Measurements from ENCODE around the gene KCNE2. TPM values are rescaled to one million over a fixed set of nuclear protein-coding genes. Genes with fewer than 3 reads are reported as not detected.
A peak's percentile ranks its signal among the peaks of the same experiment; 100 is the strongest.
"Not testable (repeated sequence)": the region's sequence is repeated elsewhere in the genome, so short reads cannot be mapped to it uniquely, and the experiment has no call there.

Gene KCNE2
- total and polyA plus RNA-seq, 2 experiments from 2014 or later = 1.7 to 2.7 TPM

GRCh38 chr21:34365809-34366208, 2.0 kb downstream of the KCNE2 start:
- Histone ChIP-seq H3K4me3 (no peak overlapping the region), H3K27me3 (no peaks in the 10 kb centered on the region), H3K9me3 (ENCODE audit: low read depth) (no peaks in the 10 kb centered on the region), H3K27ac (no peak overlapping the region), H3K4me1 (ENCODE audit: low read depth) (no peaks in the 10 kb centered on the region), H3K36me3 (no peaks in the 10 kb centered on the region)
- no peak for DNase-seq (ENCODE audit: low read depth in 1 of 2, low spot score in 1 of 2)
- TF ChIP-seq CTCF (IDR thresholded peaks at IDR 0.05; ENCODE audit: low read depth, low read length) = no peak

GRCh38 chr21:34367320-34367935, 3.6 kb downstream of the KCNE2 start:
- H3K36me3 ChIP-seq = no peaks in the 10 kb centered on the region

GRCh38 chr21:34369741-34370140, 5.9 kb downstream of the KCNE2 start:
- H3K27ac ChIP-seq = no peak overlapping the region
- no peaks in the 10 kb centered on the region for H3K36me3 ChIP-seq
- no peaks in the 10 kb centered on the region for H3K9me3 ChIP-seq (ENCODE audit: low read depth)
- TF ChIP-seq CTCF (IDR thresholded peaks at IDR 0.05; ENCODE audit: low read depth, low read length) = no peak
- no peaks in the 10 kb centered on the region for H3K4me1 ChIP-seq (ENCODE audit: low read depth)
- no peak overlapping the region for H3K4me3 ChIP-seq
- H3K27me3 ChIP-seq = no peaks in the 10 kb centered on the region
- DNase-seq (ENCODE audit: low read depth in 1 of 2, low spot score in 1 of 2) = no peak

More at GRCh38 chr21:34367320-34367935, 3.6 kb downstream of the KCNE2 start:
- no peaks in the 10 kb centered on the region for H3K4me1 ChIP-seq (ENCODE audit: low read depth)
- no peak overlapping the region for H3K27ac ChIP-seq
- peak; percentile 66 to 79 for DNase-seq (ENCODE audit: low read depth in 1 of 2, low spot score in 1 of 2)
- TF ChIP-seq CTCF (IDR thresholded peaks at IDR 0.05; ENCODE audit: low read depth, low read length) = peak; percentile 85
- no peak overlapping the region for H3K4me3 ChIP-seq
- H3K9me3 ChIP-seq (ENCODE audit: low read depth) = no peaks in the 10 kb centered on the region
- H3K27me3 ChIP-seq = no peaks in the 10 kb centered on the region

- Histone ChIP-seq H3K9me3 (ENCODE audit: low read depth) (no peaks in the 10 kb centered on the region), H3K4me1 (ENCODE audit: low read depth) (no peaks in the 10 kb centered on the region), H3K36me3 (no peaks in the 10 kb centered on the region), H3K27ac (no peak overlapping the region), H3K27me3 (no peaks in the 10 kb centered on the region), H3K4me3 (no peak overlapping the region)
- TF ChIP-seq CTCF (IDR thresholded peaks at IDR 0.05; ENCODE audit: low read depth, low read length) = no peak
- no peak for DNase-seq (ENCODE audit: low read depth in 1 of 2, low spot score in 1 of 2)
Measured at GRCh38 chr21:34372321-34372720, 8.5 kb downstream of the KCNE2 start.

- not testable (repeated sequence) for H3K27me3 ChIP-seq; H3K9me3 ChIP-seq (ENCODE audit: low read depth); DNase-seq (ENCODE audit: low read depth in 1 of 2, low spot score in 1 of 2); H3K4me3 ChIP-seq; H3K4me1 ChIP-seq (ENCODE audit: low read depth); H3K36me3 ChIP-seq; H3K27ac ChIP-seq
Measured at GRCh38 chr21:34374462-34374861, 10.7 kb downstream of the KCNE2 start.

GRCh38 chr21:34374940-34375618, 11.3 kb downstream of the KCNE2 start, which contains the start of gene SMIM11:
Gene SMIM11, plus strand, starts transcription at chr21:34375507. Its CDS starts 3,998 bp downstream, at chr21:34379505.
- not testable (repeated sequence) for H3K4me3 ChIP-seq; H3K36me3 ChIP-seq; H3K27me3 ChIP-seq; H3K9me3 ChIP-seq (ENCODE audit: low read depth); H3K27ac ChIP-seq; DNase-seq (ENCODE audit: low read depth in 1 of 2, low spot score in 1 of 2); H3K4me1 ChIP-seq (ENCODE audit: low read depth)

- not testable (repeated sequence) for H3K27ac ChIP-seq; H3K9me3 ChIP-seq (ENCODE audit: low read depth); H3K27me3 ChIP-seq; DNase-seq (ENCODE audit: low read depth in 1 of 2, low spot score in 1 of 2); H3K36me3 ChIP-seq; H3K4me3 ChIP-seq; H3K4me1 ChIP-seq (ENCODE audit: low read depth)
Measured at GRCh38 chr21:34375619-34375972, 11.8 kb downstream of the KCNE2 start.

- DNase-seq (ENCODE audit: low read depth in 1 of 2, low spot score in 1 of 2); H3K4me1 ChIP-seq (ENCODE audit: low read depth); H3K27me3 ChIP-seq; H3K36me3 ChIP-seq; H3K27ac ChIP-seq; H3K9me3 ChIP-seq (ENCODE audit: low read depth); H3K4me3 ChIP-seq: not testable (repeated sequence)
Measured at GRCh38 chr21:34383138-34383537, 19.3 kb downstream of the KCNE2 start.

GRCh38 chr21:34383724-34384415, 20.1 kb downstream of the KCNE2 start:
- not testable (repeated sequence) for H3K36me3 ChIP-seq; H3K27me3 ChIP-seq; H3K4me3 ChIP-seq; H3K4me1 ChIP-seq (ENCODE audit: low read depth); DNase-seq (ENCODE audit: low read depth in 1 of 2, low spot score in 1 of 2); H3K27ac ChIP-seq; H3K9me3 ChIP-seq (ENCODE audit: low read depth)

GRCh38 chr21:34400522-34400921, 36.7 kb downstream of the KCNE2 start:
- not testable (repeated sequence) for H3K27me3 ChIP-seq; H3K4me1 ChIP-seq (ENCODE audit: low read depth); H3K36me3 ChIP-seq; H3K27ac ChIP-seq; DNase-seq (ENCODE audit: low read depth in 1 of 2, low spot score in 1 of 2); H3K9me3 ChIP-seq (ENCODE audit: low read depth); H3K4me3 ChIP-seq

All from cardiac muscle cell (in vitro differentiated cells and primary cell).